Natural killer cell (primary cell): ENCODE measurements around the gene ING2. TPM values are rescaled to one million over a fixed set of nuclear protein-coding genes. Genes with fewer than 3 reads are reported as not detected.
"Not testable (repeated sequence)": the region's sequence is repeated elsewhere in the genome, so short reads cannot be mapped to it uniquely, and the experiment has no call there.

Experiments
- ATAC-seq, 3 donors: fragments of 150-1000 bp in 2 of 3; fragments of 200-7000 bp in 1 of 3; cut with Tn5 transposase; 1 replicate in 1 of 3; 2 replicates in 2 of 3; pipeline ENCODE4 v1.10.0; 2021; ENCODE audit warnings: mild to moderate bottlenecking in 2 of 3, moderate library complexity in 2 of 3
- DNase-seq, 2 donors: peaks; one replicate each; pipeline versions ENCODE4 v3.0.0 to v3.0.0-alpha.2; 2013 to 2021; ENCODE audit warnings: mixed read lengths in 1 of 2
- H3K27ac ChIP-seq: one replicate; pipeline ENCODE4 v1.5.1; 2013; ENCODE audit warnings: mild to moderate bottlenecking, low read length
- H3K27me3 ChIP-seq: one replicate; pipeline ENCODE4 v1.6.1; 2013; ENCODE audit warnings: low read length; ENCODE audit not compliant: control insufficient read depth, insufficient read depth
- H3K36me3 ChIP-seq: one replicate; pipeline ENCODE4 v1.6.1; 2013; ENCODE audit warnings: low read length; ENCODE audit not compliant: control insufficient read depth, insufficient read depth
- H3K4me1 ChIP-seq: one replicate; pipeline ENCODE4 v1.6.1; 2013; ENCODE audit warnings: low read length; ENCODE audit not compliant: control insufficient read depth, insufficient read depth
- H3K4me3 ChIP-seq: one replicate; pipeline ENCODE4 v1.5.1; 2013; ENCODE audit warnings: low read length
- H3K9me3 ChIP-seq: one replicate; pipeline ENCODE4 v1.6.1; 2013; ENCODE audit warnings: low read length; ENCODE audit not compliant: control insufficient read depth, insufficient read depth
- H3K27ac Mint-ChIP-seq, 2 donors: one replicate each; pipeline ENCODE4 v1.8.0; 2022; ENCODE audit warnings: mild to moderate bottlenecking in 2 of 2, mixed read lengths in 2 of 2, moderate library complexity in 1 of 2
- H3K27me3 Mint-ChIP-seq, 2 donors: one replicate each; pipeline ENCODE4 v1.8.0; 2022; ENCODE audit warnings: low read depth in 2 of 2, mixed read lengths in 2 of 2
- H3K36me3 Mint-ChIP-seq: one replicate; pipeline ENCODE4 v1.8.0; 2022; ENCODE audit warnings: mixed read lengths
- H3K4me1 Mint-ChIP-seq, 2 donors: one replicate each; pipeline ENCODE4 v1.8.0; 2022; ENCODE audit warnings: mixed read lengths in 2 of 2
- H3K4me3 Mint-ChIP-seq: one replicate; pipeline ENCODE4 v1.8.0; 2022; ENCODE audit warnings: mild to moderate bottlenecking, moderate library complexity, mixed read lengths
- H3K9me3 Mint-ChIP-seq, 2 donors: one replicate each; pipeline ENCODE4 v1.8.0; 2022; ENCODE audit warnings: mixed read lengths in 2 of 2
- WGBS: methylation state at CpG from one replicate; pipeline ENCODE4 v1.1.7; 2013; ENCODE audit warnings: missing lambda C conversion rate; ENCODE audit not compliant: insufficient coverage; 5-methylcytosine and 5-hydroxymethylcytosine counted together
- intact Hi-C: fragments of 100-400 bp; cut with micrococcal nuclease; formaldehyde crosslinking; loops from one replicate; pipeline ENCODE4 v1.14.2; 2022
- total RNA-seq, 4 donors: library from RNA; stranded (reverse); fragments of 120-200 nt in 1 of 4; gene quantifications; one replicate each; pipeline versions ENCODE4 v1.2.3 to v1.2.4, GENCODE V29; 2013 to 2022
- TF ChIP-seq, protein P1 (sequence below): fragments of 200-600 bp; IDR thresholded peaks from one replicate; pipeline ENCODE4 v1.8.0; 2022; ENCODE audit warnings: antibody characterized with exemption

ING2 gene
- total RNA-seq, 3 donors from 2014 or later (not counting 1 experiment from before 2014, with no cell fraction given), result 7.2 to 17.1 (median 10.9) TPM

DNA sequence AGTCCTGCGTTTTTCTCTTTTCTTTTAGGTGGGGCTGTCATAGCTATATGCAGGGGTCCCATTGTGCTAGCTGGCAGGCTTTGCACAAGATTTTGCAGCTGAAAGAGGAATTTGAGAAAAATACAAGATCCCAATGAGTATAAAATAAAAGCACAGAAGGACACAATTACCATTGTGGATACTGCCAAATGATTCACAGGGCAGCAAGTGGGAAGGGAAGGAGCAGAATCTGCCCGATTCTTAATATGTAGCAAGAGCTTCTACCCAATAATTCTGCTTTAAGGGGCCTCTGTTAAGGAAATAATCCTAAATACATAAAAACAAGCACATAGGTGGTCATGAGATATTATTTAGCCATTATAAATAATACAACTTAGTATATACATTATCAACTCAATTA, 25.9 kb upstream of the ING2 start:
- H3K36me3 Mint-ChIP-seq, result no peaks in the 10 kb centered on the region
- Histone ChIP-seq H3K4me1 (no peaks in the 10 kb centered on the region), H3K27ac (no peak overlapping the region), H3K27me3 (no peaks in the 10 kb centered on the region), H3K4me3 (no peak overlapping the region), H3K36me3 (no peaks in the 10 kb centered on the region), H3K9me3 (no peaks in the 10 kb centered on the region)
- no peak overlapping the region for H3K4me3 Mint-ChIP-seq
- no peaks in the 10 kb centered on the region for H3K9me3 Mint-ChIP-seq
- WGBS, result 100% methylated on average over 1 of the region's 2 CpGs
- ATAC-seq (no peak), DNase-seq (no peak)
- H3K27ac Mint-ChIP-seq, result no peak overlapping the region
- peaks cover 0 to 2% of the 10 kb centered on the region in 2 donors for H3K27me3 Mint-ChIP-seq
- intact Hi-C loops, result no loop called here
- no peaks in the 10 kb centered on the region for H3K4me1 Mint-ChIP-seq
- TF ChIP-seq, protein P1, sequence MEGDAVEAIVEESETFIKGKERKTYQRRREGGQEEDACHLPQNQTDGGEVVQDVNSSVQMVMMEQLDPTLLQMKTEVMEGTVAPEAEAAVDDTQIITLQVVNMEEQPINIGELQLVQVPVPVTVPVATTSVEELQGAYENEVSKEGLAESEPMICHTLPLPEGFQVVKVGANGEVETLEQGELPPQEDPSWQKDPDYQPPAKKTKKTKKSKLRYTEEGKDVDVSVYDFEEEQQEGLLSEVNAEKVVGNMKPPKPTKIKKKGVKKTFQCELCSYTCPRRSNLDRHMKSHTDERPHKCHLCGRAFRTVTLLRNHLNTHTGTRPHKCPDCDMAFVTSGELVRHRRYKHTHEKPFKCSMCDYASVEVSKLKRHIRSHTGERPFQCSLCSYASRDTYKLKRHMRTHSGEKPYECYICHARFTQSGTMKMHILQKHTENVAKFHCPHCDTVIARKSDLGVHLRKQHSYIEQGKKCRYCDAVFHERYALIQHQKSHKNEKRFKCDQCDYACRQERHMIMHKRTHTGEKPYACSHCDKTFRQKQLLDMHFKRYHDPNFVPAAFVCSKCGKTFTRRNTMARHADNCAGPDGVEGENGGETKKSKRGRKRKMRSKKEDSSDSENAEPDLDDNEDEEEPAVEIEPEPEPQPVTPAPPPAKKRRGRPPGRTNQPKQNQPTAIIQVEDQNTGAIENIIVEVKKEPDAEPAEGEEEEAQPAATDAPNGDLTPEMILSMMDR, result no peak

DNA sequence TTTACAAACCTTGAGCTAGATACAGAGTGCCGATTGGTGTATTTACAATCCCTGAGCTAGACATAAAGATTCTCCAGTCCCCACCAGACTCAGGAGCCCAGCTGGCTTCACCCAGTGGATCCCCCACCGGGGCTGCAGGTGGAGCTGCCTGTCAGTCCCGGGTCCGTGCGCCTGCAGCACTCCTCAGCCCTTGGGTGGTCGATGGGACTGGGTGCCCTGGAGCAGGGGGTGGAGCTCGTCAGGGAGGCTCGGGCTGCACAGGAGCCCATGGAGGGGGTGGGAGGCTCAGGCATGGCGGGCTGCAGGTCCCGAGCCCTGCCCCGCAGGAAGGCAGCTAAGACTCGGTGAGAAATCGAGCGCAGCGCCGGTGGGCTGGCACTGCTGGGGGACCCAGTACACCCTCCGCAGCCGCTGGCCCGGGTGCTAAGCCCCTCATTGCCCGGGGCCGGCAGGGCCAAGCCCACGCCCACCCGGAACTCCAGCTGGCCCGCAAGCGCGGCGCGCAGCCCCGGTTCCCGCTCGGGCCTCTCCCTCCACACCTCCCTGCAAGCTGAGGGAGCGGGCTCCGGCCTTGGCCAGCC, 22.3 kb upstream of the ING2 start:
- DNase-seq, H3K27ac ChIP-seq, intact Hi-C loops, H3K27ac Mint-ChIP-seq, H3K4me3 ChIP-seq, H3K9me3 Mint-ChIP-seq, H3K27me3 ChIP-seq, H3K27me3 Mint-ChIP-seq, H3K4me1 ChIP-seq, H3K9me3 ChIP-seq, H3K4me1 Mint-ChIP-seq, H3K4me3 Mint-ChIP-seq, ATAC-seq, H3K36me3 ChIP-seq, H3K36me3 Mint-ChIP-seq: not testable (repeated sequence)
- 95% methylated on average over 33 of the region's 33 CpGs for WGBS

DNA sequence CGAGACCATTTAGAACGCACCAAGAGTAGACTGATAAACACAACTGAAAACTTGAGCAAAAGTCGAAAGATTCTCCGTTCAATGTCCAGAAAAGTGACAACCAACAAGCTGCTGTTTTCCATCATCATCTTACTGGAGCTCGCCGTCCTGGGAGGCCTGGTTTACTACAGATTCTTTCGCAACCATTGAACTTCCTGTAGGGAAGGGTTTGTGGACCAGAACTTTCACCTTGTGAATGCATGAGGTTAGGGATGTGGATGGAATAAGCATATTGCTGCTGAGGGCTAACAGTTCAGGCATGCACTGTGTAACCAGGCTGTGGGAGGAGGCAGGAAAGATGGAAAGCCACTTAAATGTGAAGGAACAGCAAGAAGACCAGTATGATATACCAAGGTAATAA, 20.9 kb upstream of the ING2 start:
- Histone ChIP-seq H3K36me3 (no peaks in the 10 kb centered on the region), H3K9me3 (no peaks in the 10 kb centered on the region), H3K4me3 (no peak overlapping the region), H3K27ac (no peak overlapping the region), H3K27me3 (no peaks in the 10 kb centered on the region), H3K4me1 (no peaks in the 10 kb centered on the region)
- no peaks in the 10 kb centered on the region for H3K4me1 Mint-ChIP-seq
- no peaks in the 10 kb centered on the region for H3K36me3 Mint-ChIP-seq
- intact Hi-C loops, result no loop called here
- no peaks in the 10 kb centered on the region for H3K27me3 Mint-ChIP-seq
- H3K4me3 Mint-ChIP-seq, result no peak overlapping the region
- no peaks in the 10 kb centered on the region for H3K9me3 Mint-ChIP-seq
- DNase-seq (no peak), ATAC-seq (no peak)
- WGBS, result 92% methylated on average over 7 of the region's 7 CpGs
- TF ChIP-seq, protein P1, result no peak
- no peak overlapping the region for H3K27ac Mint-ChIP-seq

DNA sequence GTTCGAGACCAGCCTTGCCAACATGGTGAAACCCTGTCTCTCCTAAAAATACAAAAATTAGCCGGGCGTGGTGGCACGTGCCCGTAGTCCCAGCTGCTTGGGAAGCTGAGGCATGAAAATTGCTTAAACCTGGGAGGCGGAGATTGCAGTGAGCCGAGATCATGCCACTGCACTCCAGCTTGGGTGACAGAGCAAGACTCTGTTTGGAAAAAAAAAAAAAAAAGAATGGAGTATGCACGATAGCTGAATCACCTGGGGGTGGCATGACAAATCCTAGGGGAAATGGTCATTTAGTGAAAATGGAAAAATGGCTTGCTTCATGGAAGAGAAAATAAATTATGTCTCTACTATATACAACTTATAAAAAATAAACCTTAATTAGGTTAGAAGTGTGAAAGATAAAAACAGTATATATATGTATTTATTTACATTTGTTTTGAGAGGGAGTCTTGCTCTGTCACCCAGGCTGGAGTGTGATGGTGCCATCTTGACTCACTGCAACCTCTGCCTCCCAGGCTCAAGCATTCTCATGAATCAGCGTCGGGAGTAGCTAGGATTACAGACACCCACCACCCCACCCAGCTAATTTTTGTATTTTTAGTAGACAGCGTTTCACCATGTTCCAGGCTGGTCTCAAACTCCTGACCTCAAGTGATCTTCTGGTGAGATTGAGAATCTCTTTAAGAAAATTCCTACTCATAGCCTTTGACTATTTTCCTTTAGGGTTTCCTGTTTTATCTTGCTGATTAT, 19.3 kb upstream of the ING2 start:
- Mint-ChIP-seq H3K27me3 (no peaks in the 10 kb centered on the region), H3K36me3 (no peaks in the 10 kb centered on the region), H3K9me3 (no peaks in the 10 kb centered on the region), H3K27ac (no peak overlapping the region), H3K4me1 (no peaks in the 10 kb centered on the region), H3K4me3 (no peak overlapping the region)
- TF ChIP-seq, protein P1, result no peak
- Histone ChIP-seq H3K9me3 (no peaks in the 10 kb centered on the region), H3K4me1 (no peaks in the 10 kb centered on the region), H3K4me3 (no peak overlapping the region), H3K27me3 (no peaks in the 10 kb centered on the region), H3K27ac (no peak overlapping the region), H3K36me3 (no peaks in the 10 kb centered on the region)
- 95% methylated on average over 9 of the region's 11 CpGs for WGBS
- no peak for DNase-seq
- intact Hi-C loops, result no loop called here
- no peak for ATAC-seq
